Measurements from ENCODE around the gene BCL2L1. TPM values are rescaled to one million over a fixed set of nuclear protein-coding genes. Genes with fewer than 3 reads are reported as not detected.

BCL2L1 gene
- total RNA-seq, 1 donor from 2014 or later, result 283 TPM

DNA sequence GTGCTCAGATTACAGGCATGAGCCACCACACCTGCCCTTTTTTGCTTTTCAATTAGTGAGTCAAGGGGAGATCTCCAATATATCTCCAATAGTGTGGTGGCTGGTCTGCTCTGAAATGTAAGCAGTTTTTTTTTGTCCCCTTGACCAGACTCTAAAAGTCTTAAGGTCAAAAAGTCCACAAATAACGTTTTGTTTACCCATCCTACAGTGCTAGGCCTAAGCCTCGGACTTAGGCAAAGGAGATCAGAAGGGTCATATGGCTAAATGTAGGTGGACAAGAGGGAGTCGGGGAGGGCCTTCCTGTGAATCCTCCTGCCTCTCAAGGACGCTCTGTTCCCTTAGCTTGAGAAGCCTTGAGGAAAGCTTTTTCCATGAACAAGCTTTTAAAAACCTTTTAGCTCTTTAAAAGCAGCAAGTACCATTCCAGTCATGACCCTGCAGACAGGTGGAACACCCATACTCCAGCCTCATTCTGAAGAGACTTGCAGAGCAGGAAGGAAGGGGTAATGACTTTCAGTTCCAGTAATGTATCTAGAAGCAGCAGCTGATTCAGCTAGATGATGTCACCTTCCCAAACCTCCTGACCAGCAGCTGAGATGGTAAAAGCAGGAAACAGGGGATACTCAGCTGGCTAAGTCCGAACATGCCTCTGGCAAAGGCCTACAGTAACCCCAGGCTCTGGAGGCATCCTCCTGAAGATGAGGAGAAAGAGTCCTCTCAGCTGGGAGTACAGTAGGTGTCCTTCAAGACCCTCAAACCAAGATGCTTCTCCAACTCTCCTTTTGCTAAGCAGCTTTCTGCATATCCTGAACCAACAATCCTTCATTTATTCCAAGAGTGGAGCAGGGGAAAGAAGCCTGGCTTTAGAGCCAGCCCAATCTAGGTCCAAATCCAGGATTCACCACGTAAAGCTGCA, 23.6 kb downstream of the BCL2L1 start:
- Histone ChIP-seq H3K4me3 (ENCODE audit: low read depth, low read length) (no peak overlapping the region), H3K36me3 (ENCODE audit: control insufficient read depth, insufficient read depth, low read length) (peaks cover 6% of the 10 kb centered on the region), H3K27me3 (ENCODE audit: control insufficient read depth, insufficient read depth, low read length) (no peaks in the 10 kb centered on the region)
- peak; percentile 99 for DNase-seq (ENCODE audit: low read depth)
- TF ChIP-seq, protein P1, sequence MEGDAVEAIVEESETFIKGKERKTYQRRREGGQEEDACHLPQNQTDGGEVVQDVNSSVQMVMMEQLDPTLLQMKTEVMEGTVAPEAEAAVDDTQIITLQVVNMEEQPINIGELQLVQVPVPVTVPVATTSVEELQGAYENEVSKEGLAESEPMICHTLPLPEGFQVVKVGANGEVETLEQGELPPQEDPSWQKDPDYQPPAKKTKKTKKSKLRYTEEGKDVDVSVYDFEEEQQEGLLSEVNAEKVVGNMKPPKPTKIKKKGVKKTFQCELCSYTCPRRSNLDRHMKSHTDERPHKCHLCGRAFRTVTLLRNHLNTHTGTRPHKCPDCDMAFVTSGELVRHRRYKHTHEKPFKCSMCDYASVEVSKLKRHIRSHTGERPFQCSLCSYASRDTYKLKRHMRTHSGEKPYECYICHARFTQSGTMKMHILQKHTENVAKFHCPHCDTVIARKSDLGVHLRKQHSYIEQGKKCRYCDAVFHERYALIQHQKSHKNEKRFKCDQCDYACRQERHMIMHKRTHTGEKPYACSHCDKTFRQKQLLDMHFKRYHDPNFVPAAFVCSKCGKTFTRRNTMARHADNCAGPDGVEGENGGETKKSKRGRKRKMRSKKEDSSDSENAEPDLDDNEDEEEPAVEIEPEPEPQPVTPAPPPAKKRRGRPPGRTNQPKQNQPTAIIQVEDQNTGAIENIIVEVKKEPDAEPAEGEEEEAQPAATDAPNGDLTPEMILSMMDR (IDR thresholded peaks at IDR 0.05; ENCODE audit: insufficient read depth, low read length, poor library complexity, severe bottlenecking), result no peak

GRCh38 chr20:31698243-31698802, 24.3 kb downstream of the BCL2L1 start:
- TF ChIP-seq, protein P1 (IDR thresholded peaks at IDR 0.05; ENCODE audit: insufficient read depth, low read length, poor library complexity, severe bottlenecking), result no peak
- no peaks in the 10 kb centered on the region for H3K27me3 ChIP-seq (ENCODE audit: control insufficient read depth, insufficient read depth, low read length)
- DNase-seq (ENCODE audit: low read depth), result no peak
- H3K36me3 ChIP-seq (ENCODE audit: control insufficient read depth, insufficient read depth, low read length), result peaks cover 6% of the 10 kb centered on the region
- no peak overlapping the region for H3K4me3 ChIP-seq (ENCODE audit: low read depth, low read length)

DNA sequence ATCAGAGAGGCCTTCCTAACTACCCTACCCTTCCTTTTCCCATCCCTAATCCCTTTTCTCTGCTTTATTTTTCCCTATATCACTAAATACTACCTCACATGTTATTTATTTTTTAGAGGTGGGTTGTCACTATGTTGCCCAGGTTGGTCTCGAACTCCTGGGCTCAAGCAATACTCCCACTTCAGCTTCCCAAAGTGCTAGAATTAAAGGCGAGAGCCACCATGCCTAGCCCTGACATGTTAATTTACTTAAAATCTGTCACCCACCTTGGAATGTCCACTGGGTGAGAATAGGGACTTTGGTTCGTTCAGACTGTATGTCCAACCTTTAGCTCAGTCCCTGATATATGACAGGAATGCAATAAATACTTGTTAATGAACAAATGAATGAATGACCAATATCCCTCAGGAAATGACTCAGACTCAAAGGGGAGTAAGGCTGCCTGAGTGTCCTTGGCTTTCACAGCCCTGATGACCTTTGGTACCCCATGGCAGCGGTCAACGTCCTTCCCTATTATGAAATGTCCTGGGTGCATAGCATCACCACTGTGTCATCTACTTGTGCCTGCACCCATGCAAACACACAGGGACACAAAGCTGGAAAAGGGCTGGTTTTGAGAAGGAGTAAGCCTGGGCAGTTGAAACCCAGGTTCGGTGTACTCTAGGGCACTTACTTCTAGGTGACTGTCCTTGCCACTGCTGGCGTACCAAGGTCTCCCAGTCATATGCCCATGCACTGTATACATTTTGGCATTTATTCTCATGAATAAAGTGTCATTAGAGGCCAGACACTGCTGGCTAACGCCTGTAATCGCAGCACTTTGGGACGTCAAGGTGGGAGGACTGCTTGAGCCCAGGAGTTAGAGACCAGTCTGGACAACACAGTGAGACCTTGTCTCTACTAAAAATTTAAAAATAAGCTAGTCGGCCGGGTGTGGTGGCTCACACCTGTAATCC, 26.5 kb downstream of the BCL2L1 start:
- DNase-seq (ENCODE audit: low read depth), result peak; percentile 75
- TF ChIP-seq, protein P1 (IDR thresholded peaks at IDR 0.05; ENCODE audit: insufficient read depth, low read length, poor library complexity, severe bottlenecking), result no peak

DNA sequence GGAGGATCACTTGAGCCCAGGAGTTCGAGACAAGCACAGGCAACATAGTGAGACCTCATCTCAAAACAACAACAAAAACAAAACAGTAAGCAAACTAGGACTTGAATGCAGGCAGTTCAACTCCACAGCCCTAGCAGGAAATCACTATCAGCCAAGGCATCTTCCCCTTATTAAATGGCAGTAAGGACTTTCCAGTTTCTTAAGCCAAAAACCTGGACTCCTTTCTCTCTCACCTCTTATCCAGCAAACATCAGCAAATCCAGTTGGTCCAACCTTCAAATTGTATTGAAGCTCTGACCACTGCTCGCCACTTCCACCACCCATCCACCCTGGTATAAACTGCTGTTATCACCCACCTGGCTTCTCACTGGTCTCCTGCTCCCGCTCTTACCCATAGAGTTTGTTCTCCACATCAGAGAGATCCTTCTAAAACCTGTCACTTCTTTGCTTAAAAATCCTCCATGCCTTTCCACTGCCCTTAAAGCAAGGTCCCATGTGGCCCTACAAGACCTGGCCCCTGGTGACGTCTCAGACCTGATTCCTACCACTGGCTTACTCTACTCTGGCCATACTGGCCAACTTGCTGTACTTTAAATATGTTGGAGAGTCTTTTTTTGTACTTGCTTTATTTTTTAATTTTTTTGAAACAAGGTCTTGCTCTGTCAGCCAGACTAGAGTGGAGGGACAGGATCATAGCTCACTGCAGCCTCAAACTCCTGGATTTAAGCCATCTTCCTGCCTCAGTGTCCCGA, 27.6 kb downstream of the BCL2L1 start:
- TF ChIP-seq, protein P1 (IDR thresholded peaks at IDR 0.05; ENCODE audit: insufficient read depth, low read length, poor library complexity, severe bottlenecking), result no peak
- Histone ChIP-seq H3K4me3 (ENCODE audit: low read depth, low read length) (no peak overlapping the region), H3K36me3 (ENCODE audit: control insufficient read depth, insufficient read depth, low read length) (peaks cover 4% of the 10 kb centered on the region), H3K27me3 (ENCODE audit: control insufficient read depth, insufficient read depth, low read length) (no peaks in the 10 kb centered on the region)
- DNase-seq (ENCODE audit: low read depth), result no peak

More for the DNA sequence above, 26.5 kb downstream of the BCL2L1 start:
- Histone ChIP-seq H3K27me3 (ENCODE audit: control insufficient read depth, insufficient read depth, low read length) (no peaks in the 10 kb centered on the region), H3K4me3 (ENCODE audit: low read depth, low read length) (no peak overlapping the region), H3K36me3 (ENCODE audit: control insufficient read depth, insufficient read depth, low read length) (peaks cover 5% of the 10 kb centered on the region)

DNA sequence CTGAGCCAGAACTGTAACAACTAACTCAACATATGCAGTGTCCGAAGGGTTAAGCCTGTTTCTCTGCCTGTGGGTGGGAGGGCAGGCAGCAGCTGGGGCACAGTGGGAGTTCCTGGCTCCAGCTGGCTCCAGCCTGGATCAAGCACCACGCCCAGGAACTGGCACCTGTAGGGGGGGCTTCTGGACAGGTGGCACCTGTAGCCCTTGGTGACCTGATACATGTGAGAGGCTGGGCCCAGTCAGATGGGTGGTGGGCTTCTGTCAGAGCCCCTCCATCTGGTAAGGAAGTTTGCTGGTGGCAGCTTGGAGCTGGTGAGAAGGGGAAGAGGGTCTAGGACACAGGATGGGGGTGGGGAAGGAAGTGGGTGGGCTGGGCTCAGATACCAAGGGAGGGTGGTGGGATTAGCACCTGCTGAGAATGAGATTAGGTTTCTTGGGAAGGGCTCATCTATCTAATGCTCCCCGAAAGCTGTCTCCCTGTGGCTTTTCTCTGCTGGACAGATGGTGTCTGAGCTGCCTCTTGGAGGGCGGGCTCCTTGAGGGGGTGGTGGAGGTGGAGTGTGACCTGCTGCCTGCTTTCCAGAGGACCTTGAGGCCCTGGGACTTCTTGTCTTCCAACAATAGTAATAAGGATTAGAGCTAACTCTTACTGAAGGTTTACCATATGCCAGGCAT, 28.5 kb downstream of the BCL2L1 start:
- peaks cover 4% of the 10 kb centered on the region for H3K36me3 ChIP-seq (ENCODE audit: control insufficient read depth, insufficient read depth, low read length)
- H3K4me3 ChIP-seq (ENCODE audit: low read depth, low read length), result no peak overlapping the region
- H3K27me3 ChIP-seq (ENCODE audit: control insufficient read depth, insufficient read depth, low read length), result no peaks in the 10 kb centered on the region
- TF ChIP-seq, protein P1 (IDR thresholded peaks at IDR 0.05; ENCODE audit: insufficient read depth, low read length, poor library complexity, severe bottlenecking), result no peak
- no peak for DNase-seq (ENCODE audit: low read depth)
